HG02938 (cell line): Measurements from ENCODE around the gene NR6A1.

Experiments
- ATAC-seq: cut with Tn5 transposase; IDR thresholded peaks from one replicate; pipeline ENCODE4 v1.9.1; 2021; ENCODE audit warnings: mild to moderate bottlenecking, moderate library complexity; ENCODE audit not compliant: unreplicated experiment

Gene NR6A1

DNA sequence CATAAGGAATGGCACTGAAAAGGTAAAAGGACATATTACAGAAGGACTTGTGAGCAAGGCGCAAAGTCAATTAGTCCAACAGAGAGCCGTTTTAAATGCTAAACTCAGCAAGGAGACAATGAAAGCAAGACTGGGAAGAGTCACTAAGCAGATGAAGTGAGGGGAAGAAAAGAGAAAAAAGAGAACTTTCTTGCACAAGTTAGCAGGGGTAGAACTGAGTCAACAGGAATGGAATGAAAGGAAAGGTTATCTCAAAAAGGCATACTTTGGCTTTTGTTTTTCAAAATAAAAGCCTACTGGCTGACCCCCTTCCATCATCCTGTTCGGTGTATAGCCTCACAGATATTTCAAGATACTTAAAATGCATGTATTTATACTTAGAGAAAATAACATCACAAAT lies 75.0 kb downstream of the NR6A1 start:
- no peak for ATAC-seq

DNA sequence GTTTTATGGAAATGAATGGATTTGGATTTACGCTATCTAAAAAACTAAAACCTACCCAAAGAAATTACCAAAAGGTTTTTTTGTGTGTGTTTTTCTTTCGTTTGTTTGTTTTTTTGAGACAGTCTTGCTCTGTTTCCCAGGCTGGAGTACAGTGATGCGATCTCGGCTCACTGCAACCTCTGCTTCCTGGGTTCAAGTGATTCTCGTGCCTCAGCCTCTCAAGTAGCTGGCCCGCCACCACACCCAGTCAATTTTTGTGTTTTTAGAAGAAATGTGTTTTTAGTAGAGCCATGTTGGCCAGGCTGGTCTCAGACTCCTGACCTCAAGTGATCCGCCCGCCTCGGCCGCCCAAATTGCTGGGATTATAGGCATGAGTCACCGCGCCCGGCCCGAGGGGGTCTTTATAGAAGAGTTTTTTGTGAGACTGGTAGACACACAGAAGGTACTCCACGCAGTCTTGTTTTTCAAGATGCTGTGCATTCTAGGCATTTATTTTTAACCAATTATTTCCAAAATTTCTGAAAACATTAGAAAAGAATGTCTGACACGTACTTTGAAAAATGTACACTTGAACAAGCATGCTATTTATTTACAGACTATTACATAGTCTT lies 75.7 kb downstream of the NR6A1 start:
- ATAC-seq = no peak

DNA sequence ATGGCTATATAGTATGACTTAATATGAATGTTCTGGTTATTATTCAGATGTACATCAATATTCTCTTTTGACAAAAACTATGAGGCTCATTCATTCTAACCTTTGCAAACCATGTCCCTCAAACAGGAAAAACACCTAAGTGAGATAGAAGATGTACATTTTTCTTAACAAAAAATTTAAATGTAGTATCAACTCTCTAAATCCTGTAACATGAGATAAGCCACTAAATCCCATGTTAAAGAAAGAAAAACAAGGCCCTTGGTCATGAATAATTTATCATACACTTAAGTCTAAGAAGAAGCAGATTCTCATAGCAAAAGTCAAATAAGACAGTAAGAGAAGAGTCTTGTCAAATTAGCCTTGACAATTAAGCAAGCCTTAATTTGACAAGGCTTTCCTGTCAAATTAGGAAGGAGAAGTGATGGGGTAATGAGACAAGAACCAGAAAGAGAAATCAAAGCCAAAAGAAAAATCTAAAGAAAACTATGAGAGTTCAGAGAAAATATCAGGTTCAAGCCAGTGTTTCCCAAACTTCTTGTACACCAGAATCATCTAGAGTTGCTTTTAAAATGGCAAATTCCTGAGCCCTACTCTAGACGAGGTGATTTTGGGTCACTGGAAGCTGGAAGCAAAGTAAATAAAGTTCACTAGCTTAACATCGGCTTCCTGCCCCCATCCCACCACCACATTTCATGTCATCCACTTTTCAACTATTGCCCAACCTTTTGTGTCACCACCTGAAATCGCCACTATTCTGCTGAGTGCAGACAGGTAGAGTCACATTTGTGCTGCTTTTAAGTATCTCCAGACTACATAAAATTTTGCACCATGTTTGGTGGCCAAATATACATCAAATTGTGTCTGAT lies 76.5 kb downstream of the NR6A1 start:
- ATAC-seq = no peak

DNA sequence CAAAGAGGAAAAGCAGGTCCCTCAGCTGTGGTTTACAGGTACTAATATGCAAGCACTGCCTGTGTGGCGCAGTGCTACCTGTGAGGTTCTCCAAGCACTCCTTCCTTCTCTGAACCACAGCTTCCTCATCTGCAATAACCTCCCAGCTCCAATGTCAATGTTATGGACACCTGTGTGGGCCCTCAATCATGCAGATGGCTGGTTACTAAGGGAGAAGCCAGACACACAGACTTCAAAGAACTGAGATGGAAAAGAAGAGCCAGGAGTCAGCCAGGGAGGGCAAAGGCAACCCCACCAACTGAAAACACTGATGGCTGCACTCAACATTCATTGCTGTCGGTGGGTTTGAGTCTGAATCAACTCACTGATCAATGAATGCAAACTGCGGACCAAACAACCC lies 77.7 kb downstream of the NR6A1 start:
- ATAC-seq = no peak

DNA sequence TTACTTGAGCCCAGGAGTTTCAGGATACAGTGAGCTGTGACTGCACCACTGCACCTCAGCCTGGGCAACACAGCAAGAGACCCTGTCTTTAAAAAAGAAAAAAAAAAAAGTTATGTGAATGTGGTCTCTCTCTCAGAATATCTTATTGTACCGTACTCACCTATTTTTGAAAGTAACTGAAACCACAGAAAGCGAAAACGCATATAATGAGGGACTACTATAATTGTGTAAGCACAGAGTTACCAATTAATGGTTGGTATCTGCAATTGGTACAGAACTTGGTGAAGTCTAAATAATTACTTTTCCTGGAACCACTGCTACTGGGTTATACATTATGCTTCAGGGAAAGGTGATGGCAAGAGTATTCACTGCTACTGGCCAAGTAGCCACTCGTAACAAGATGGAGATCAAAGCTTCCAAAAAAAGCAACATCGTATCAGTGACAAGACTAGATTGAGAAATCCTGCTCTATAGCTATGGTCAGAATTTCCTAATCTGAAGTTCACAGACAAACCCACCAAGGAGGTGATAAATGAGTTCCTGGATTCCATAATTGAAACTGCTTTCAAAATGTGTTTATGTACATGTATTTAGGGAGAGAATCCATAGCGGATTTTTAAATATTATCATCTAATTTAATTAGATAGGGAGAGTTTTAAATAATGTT lies 82.7 kb downstream of the NR6A1 start:
- ATAC-seq = no peak

DNA sequence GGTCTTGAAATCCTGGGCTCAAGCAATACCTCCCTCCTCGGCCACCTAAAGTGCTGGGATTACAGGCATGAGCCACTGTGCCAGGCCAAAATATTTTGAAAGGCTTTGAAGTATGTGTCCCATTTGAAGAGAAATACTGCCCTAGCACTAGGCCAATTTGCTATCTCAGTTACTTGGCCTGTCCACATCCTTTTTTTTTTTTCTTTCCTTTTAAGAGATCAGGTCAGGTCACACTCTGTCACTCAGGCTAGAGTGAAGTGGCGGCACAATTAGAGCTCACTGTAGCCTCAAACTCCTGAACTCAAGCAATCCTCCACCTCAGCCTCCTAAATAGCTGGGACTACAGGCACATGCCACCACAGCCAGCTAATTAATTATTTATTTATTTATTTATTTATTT lies 84.2 kb downstream of the NR6A1 start:
- no peak for ATAC-seq

DNA sequence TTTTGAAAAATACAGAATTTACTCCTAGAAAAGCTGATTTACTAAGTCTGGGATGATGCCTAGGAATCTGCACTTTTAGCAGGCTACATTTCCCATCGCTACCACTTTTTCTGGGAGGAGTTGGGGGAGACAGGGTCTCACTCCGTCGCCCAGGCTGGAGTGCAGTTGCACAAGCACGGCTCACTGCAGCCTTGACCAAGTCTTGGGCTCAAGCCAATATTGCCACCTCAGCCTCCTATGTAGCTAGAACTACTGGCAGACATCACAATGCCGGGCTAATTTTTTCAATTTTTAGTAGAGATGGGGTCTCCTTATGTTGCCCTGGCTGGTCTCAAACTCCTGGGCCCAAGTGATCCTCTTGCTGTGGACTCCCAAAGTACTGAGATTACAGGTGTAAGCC lies 85.9 kb downstream of the NR6A1 start:
- no peak for ATAC-seq

DNA sequence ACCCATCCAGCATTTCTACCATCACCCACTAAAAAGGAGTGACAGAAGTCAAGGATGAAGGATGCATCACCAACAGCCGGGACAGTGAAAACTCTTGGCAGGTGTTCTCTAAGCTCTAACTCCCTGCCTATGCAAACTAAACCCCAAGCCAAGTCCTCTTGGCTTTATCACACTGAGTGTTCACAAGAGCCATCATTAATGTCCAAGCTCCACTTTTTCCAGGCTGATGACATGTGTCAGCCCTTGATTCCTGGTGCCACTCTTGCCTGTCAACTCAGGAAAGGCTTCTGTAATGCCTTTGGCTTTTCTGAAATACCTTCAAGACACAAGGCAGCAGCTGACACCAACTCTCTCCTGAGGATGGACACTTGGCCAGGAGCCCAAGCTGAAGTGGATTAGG lies 86.9 kb downstream of the NR6A1 start:
- ATAC-seq = no peak

DNA sequence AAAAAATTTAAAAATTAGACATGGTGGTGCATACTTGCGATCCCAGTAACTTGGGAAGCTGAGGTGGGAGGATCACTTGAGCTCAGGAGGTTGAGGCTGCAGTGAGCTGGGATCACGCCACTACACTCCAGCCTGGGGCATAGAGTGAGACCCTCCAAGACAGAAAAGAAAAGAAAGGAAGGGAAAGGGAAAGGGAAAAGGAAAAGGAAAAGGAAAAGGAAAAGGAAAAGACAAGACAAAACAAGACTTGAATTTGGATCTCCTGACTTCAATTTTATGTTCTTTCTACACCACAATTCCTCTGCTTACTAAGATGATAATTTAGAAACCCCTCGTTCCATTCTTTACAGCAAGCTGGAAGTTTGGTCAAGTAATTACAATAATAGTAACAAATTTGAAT lies 88.1 kb downstream of the NR6A1 start:
- no peak for ATAC-seq

DNA sequence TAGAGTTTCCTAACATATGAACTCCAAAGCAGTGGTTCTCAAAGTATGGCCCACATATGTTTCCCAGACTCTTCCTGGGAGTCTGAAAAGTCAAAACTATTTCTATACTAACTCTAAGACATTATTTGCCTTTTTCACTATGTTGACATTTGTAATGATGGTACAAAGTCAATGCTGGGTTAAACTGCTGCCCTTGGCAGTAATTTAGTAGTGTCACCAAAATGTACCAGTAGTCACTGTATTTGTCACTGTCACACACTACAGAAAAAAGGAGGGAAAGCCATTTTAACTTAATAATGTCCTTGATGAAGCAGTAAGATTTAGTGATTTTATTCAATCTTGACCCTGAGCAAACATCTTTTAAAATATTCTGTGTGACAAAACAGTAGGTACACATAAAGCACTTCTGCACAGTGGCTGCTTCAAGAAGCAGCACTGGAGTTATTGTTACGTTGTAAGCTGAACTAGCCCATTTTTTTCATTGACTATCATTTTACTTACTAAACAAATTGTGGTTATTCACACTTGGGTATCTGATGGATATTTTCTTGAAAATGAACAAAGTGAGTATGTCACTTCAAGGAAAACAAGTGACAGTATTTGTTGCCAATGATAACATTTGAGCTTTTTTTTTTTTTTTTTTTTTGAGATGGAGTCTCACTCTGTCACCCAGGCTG lies 90.3 kb downstream of the NR6A1 start:
- no peak for ATAC-seq

DNA sequence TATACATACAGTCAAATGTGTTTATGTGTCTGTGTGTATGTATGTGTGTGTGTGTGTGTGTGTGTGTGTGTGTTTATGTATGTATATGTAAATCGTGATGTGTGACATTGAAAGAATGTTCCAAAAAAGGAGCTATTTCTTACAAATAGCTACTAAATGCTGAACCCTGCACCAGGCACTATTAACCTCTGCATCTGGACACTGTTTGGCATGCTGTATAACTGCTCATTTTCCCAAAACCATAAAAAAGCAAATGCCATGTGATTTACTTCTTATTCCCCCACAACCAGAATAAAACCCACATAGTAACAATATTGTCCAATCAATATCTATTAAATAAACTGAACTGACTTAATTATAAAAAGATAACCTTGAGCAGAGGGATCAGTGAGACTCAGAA lies 91.1 kb downstream of the NR6A1 start:
- no peak for ATAC-seq

DNA sequence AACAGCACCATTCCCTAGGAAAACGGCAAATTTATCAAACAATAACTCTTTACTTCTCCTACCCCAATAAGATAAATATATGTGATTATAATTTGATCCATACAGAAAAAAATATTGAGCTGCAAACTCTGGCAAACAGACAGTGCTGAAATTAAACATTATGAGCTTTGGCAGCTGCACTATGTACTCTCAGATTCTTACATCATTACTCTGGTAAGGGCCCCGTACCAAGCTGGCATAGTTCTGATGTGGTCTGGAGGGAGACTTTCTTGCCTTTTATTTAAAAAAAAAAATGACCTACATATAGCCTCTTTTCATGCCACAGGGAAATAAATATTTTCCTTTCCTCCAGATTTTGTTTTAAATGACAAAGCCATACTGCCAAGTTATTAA lies 95.0 kb downstream of the NR6A1 start:
- ATAC-seq = no peak

DNA sequence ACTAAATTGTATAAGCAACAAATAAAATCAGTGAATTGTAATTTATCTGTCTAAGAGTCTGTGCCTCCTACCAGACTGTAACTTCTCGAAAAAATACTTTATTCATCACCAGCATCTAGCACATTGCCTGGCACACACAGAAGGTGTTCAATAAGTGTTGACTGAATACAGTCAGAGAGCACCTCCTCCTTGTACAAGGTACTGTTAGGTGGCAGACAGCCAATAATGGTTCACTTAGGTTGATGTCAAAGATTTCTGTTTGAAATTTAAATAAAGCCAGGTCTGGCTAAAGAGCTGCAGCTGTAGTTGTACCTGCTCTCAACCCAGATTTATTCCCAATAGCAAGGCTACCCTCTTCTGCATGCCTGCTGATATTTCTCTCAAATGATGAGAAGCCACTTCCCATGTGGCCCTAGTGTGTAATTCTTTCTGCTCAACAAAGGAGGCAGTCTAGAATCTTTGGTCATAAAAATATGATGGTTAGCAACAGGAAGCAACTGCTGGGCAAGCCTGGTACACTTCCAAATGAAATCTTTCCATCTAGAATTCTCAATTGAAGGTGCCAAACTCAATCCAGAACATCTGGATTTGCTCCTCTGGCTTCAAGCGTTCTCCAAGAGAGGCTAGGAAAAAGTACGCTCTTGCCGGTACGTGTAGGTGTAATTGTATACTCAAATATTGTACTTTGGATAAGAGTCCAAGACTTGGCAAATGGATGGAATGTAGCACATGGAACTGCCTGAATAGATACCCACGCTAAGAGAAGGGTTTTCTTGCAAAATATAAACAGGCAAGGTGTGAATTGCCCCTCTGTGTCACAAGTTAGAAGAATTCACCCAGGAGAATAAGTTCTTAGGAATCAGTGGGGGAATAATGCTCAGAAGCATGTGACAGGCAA lies 95.6 kb downstream of the NR6A1 start:
- no peak for ATAC-seq

DNA sequence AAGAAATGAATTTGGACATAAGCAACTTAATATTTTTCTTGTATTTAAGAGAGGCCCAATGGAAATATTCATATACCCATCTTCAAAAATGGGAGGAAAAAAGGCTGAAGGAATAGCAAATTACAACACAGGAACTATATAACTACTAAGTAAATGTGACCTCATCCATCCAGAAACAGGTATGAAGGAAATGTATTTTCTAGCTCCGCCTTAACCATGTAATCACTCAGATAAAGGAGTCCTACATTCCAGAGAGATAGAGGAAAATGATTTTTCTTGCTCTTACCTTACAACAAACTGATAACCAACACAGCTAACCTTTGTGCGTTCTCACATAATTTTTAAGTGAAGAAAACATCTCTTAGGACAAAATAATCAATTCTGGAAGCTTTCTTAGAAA lies 96.5 kb downstream of the NR6A1 start:
- no peak for ATAC-seq

DNA sequence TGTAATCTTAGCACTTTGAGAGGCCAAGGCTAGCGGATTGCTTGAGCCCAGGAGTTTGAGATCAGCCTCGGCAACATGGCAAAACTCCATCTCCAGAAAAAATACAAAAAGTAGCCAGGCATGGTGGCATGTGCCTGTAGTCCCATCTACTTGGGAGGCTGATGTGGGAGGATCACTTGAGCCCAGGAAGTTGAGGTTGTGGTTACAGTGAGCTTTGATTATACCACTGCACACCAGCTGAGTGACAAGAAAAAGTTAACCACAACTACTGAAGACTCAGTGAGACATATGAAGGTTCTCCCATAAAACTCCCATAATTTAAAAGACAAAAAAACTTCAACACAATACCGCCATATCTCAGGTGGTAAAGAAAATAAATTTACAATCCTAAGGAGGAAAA lies 98.0 kb downstream of the NR6A1 start:
- no peak for ATAC-seq

DNA sequence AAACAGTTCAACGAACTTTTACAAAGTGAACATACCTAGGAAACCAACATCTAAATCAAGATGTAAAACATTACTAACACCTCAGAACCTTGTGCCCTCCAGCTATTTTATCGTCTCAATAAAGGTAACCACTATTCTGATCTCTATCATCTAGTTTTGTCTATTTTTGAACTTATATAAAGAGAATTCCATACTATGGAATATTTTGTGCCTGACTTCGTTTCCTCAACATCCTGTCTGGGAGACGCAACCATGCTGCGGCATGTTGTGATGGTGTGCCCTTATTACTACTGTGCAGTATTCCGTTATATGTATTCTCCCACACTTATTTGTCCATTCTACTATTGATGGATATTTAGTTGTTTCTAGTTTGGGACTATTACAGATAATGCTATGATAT lies 99.2 kb downstream of the NR6A1 start:
- no peak for ATAC-seq

DNA sequence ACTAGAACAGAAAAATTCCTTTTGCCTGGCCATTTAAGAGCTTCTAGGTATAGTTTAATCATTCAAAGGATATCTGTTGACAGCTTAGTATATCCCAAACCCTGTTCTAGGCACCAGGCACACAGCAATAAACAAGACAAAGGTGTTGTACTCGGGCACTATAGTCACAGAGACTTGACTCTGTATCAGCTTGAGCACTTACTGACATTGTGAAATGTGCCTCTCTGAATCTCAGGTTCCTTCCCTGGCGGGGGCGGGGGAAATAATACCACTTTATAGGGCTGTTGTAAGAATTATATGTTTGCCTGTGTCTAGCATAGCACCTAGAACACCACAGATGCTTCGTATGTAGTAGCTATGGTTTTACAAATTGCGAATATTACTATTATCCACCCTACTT lies 104.5 kb downstream of the NR6A1 start:
- ATAC-seq = no peak

DNA sequence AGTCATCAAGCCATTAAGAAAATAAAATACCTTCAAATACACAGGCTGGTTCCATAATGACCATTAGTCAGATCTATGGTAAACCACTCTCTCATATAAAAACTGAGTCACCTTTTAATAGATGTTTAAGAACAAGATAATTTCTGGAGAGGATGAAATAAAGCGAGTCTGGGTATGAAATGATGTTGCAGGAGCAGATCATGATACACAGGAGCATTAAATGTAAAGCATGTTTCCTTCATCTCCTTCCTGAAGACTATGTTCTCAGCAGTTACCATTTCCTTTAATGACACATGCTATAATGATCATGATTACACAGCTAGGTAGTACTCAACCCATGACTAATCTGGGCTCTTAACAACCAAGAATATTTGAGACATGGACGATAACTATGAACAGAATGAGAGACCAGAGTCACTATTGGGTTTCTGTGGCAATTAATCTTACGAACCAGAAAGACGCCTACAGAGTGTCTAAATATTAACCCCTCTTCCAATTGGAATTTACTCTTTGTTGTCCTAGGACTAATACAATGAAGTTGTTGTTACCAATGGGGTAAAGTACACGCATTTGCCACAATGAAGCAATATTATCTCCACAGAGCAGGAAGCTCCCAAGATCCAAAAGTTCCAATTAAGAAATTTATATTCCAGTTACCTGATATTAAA lies 105.6 kb downstream of the NR6A1 start:
- ATAC-seq = no peak

DNA sequence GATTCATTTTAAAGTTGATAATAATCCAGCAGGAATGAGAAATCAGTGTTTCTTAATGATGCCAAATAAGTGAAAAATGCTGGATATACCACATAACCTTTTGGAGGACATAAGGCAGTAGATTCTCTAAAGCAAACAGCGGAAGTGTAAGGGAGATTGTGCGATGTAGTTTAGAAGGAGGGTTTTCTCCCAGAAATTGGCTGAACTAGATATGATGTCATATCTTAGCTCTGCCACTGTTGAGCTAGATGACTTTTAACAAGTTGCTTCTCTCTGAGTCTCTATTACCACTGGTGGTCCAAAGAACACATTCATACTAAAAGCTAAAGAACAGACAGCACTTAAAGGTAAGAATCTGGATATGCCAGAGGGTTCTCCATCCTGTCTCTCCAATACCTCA lies 107.0 kb downstream of the NR6A1 start:
- ATAC-seq = no peak
